HG03342 (cell line): ENCODE results near the gene AGTPBP1.
"Not testable (repeated sequence)": the region's sequence is repeated elsewhere in the genome, so short reads cannot be mapped to it uniquely, and the experiment has no call there.

Experiments used
- ATAC-seq: cut with Tn5 transposase; IDR thresholded peaks from one replicate; pipeline ENCODE4 v1.9.1; 2021; ENCODE audit warnings: mild to moderate bottlenecking, moderate library complexity; ENCODE audit not compliant: unreplicated experiment

Gene AGTPBP1

GRCh38 chr9:85741875-85742596 lies at the start of gene AGTPBP1:
Gene AGTPBP1 (minus strand): TSS chr9:85741954. CDS start chr9:85712533, 29,421 bp downstream.
- peak; percentile 76 for ATAC-seq

GRCh38 chr9:85786116-85786515 lies 44.4 kb upstream of the AGTPBP1 start:
- not testable (repeated sequence) for ATAC-seq

GRCh38 chr9:85773844-85774243 lies 32.1 kb upstream of the AGTPBP1 start:
- not testable (repeated sequence) for ATAC-seq

- ATAC-seq: not testable (repeated sequence)
These were observed 20.0 kb upstream of the AGTPBP1 start for GRCh38 chr9:85761802-85762201.

- not testable (repeated sequence) for ATAC-seq
These were observed 16.0 kb upstream of the AGTPBP1 start for GRCh38 chr9:85757716-85758115.

GRCh38 chr9:85756216-85756615 lies 14.5 kb upstream of the AGTPBP1 start:
- ATAC-seq: not testable (repeated sequence)

GRCh38 chr9:85746309-85746708 lies 4.6 kb upstream of the AGTPBP1 start:
- no peak for ATAC-seq

GRCh38 chr9:85745203-85745602 lies 3.4 kb upstream of the AGTPBP1 start:
- ATAC-seq: no peak

- ATAC-seq: no peak
These were observed 2.7 kb upstream of the AGTPBP1 start for GRCh38 chr9:85744480-85744879.

GRCh38 chr9:85743275-85744128 lies 1.7 kb upstream of the AGTPBP1 start:
- no peak for ATAC-seq

GRCh38 chr9:85742597-85742936 lies 813 bp upstream of the AGTPBP1 start:
- no peak for ATAC-seq

- peak; percentile 50 for ATAC-seq
These were observed 469 bp downstream of the AGTPBP1 start for GRCh38 chr9:85741095-85741874.

GRCh38 chr9:85740787-85741094 lies 1.0 kb downstream of the AGTPBP1 start:
- no peak for ATAC-seq

GRCh38 chr9:85738509-85738908 lies 3.2 kb downstream of the AGTPBP1 start:
- ATAC-seq: no peak

GRCh38 chr9:85737671-85738070 lies 4.1 kb downstream of the AGTPBP1 start:
- ATAC-seq: no peak

GRCh38 chr9:85730916-85731630 lies 10.7 kb downstream of the AGTPBP1 start:
- ATAC-seq: no peak

- no peak for ATAC-seq
These were observed 11.9 kb downstream of the AGTPBP1 start for GRCh38 chr9:85729882-85730281.

GRCh38 chr9:85727500-85727899 lies 14.3 kb downstream of the AGTPBP1 start:
- no peak for ATAC-seq

- no peak for ATAC-seq
These were observed 15.0 kb downstream of the AGTPBP1 start for GRCh38 chr9:85726737-85727136.

GRCh38 chr9:85723215-85723614 lies 18.5 kb downstream of the AGTPBP1 start:
- ATAC-seq: no peak

- ATAC-seq: not testable (repeated sequence)
These were observed 22.3 kb downstream of the AGTPBP1 start for GRCh38 chr9:85719411-85719810.
